K562 (cell line): ENCODE measurements around the gene GHRH. TPM values are rescaled to one million over a fixed set of nuclear protein-coding genes. Genes with fewer than 3 reads are reported as not detected.

ENCODE experiments used
- BHLHE40 ChIP-seq: IDR thresholded peaks from 2 replicates; pipeline ENCODE4 v1.6.1; 2011; ENCODE audit warnings: low read length, improper control_type of control experiment
- BMI1 ChIP-seq: fragments of 150-350 bp; IDR thresholded peaks from 2 replicates; pipeline ENCODE4 v1.6.1; 2014; ENCODE audit warnings: low read length
- CC2D1A ChIP-seq: fragments of 450-650 bp; IDR thresholded peaks from 2 replicates; pipeline ENCODE4 v1.6.1; 2017; ENCODE audit warnings: mild to moderate bottlenecking
- CEBPB ChIP-seq: fragments of 450-650 bp; IDR thresholded peaks from 2 replicates; pipeline ENCODE4 v1.6.1; 2016; ENCODE audit warnings: missing genetic modification characterization, missing compliant biosample characterization
- CTCF ChIP-seq, 3 experiments: IDR thresholded peaks in 2 of 3; conservative IDR thresholded peaks in 1 of 3; 2 replicates each; pipeline ENCODE4 v1.5.1; 2011 to 2012; ENCODE audit warnings: low read length in 3 of 3, mild to moderate bottlenecking in 3 of 3, control low read depth in 2 of 3, improper control_type of control experiment in 1 of 3, inconsistent platforms in 1 of 3, low read depth in 1 of 3, mixed read lengths in 1 of 3, moderate library complexity in 1 of 3; ENCODE audit not compliant: insufficient read depth in 2 of 3
- ELF2 ChIP-seq: fragments of 250-450 bp; sonication (Bioruptor Pico); IDR thresholded peaks from 2 replicates; pipeline ENCODE4 v1.5.0; 2021; ENCODE audit warnings: mild to moderate bottlenecking
- FUS ChIP-seq: fragments of 200-400 bp; formaldehyde crosslinking; optimal IDR thresholded peaks from 2 replicates; pipeline ENCODE3; 2017; ENCODE audit warnings: low read depth, low read length
- ILK ChIP-seq: fragments of 450-650 bp; IDR thresholded peaks from 2 replicates; pipeline ENCODE4 v1.6.1; 2016; ENCODE audit warnings: missing genetic modification characterization, low read depth, mild to moderate bottlenecking, missing compliant biosample characterization, moderate library complexity, borderline replicate concordance
- LEF1 ChIP-seq: fragments of 450-650 bp; IDR thresholded peaks from 2 replicates; pipeline ENCODE4 v1.6.1; 2016; ENCODE audit warnings: mild to moderate bottlenecking
- MEIS2 ChIP-seq: fragments of 450-650 bp; IDR thresholded peaks from 2 replicates; pipeline ENCODE4 v1.6.1; 2014; ENCODE audit warnings: mild to moderate bottlenecking; ENCODE audit not compliant: partially characterized antibody
- NCOA6 ChIP-seq: fragments of 450-650 bp; IDR thresholded peaks from 2 replicates; pipeline ENCODE4 v1.6.1; 2017; ENCODE audit warnings: mild to moderate bottlenecking
- PATZ1 ChIP-seq: fragments of 250-450 bp; sonication (Bioruptor Pico); IDR thresholded peaks from 2 replicates; pipeline ENCODE4 v1.5.0; 2020; ENCODE audit warnings: mild to moderate bottlenecking, borderline replicate concordance
- POLR2G ChIP-seq: fragments of 200-400 bp; formaldehyde crosslinking; IDR thresholded peaks from 2 replicates; pipeline ENCODE4 v1.6.1; 2017; ENCODE audit warnings: low read depth, mild to moderate bottlenecking, antibody characterized with exemption, low read length, moderate library complexity
- RAD21 ChIP-seq, 2 experiments: fragments of 250-450 bp in 1 of 2; fragments of 450-650 bp in 1 of 2; sonication (Bioruptor Pico) in 1 of 2; formaldehyde crosslinking in 1 of 2; IDR thresholded peaks in 1 of 2; conservative IDR thresholded peaks in 1 of 2; 2 replicates each; pipeline versions ENCODE4 v1.4.0 to v1.8.0; 2020 to 2022; ENCODE audit warnings: mild to moderate bottlenecking in 2 of 2, moderate library complexity in 1 of 2
- USF1 ChIP-seq: sonication (generic); formaldehyde crosslinking; IDR thresholded peaks from 2 replicates; pipeline ENCODE4 v1.9.0; 2022; ENCODE audit warnings: mild to moderate bottlenecking, missing genetic modification reagents
- ZNF165 ChIP-seq: fragments of 250-450 bp; sonication (Bioruptor Pico); IDR thresholded peaks from 2 replicates; pipeline ENCODE4 v1.4.0; 2020; ENCODE audit warnings: borderline replicate concordance
- ZNF24 ChIP-seq: fragments of 450-650 bp; IDR thresholded peaks from 2 replicates; pipeline ENCODE4 v1.6.1; 2016
- polyA plus RNA-seq, 8 experiments: library from polyadenylated mRNA; depleted of rRNA in 4 of 8; stranded (reverse) in 5 of 8; unstranded in 3 of 8; fragments of >200 nt; fragmentation: Nextera tagmentation in 2 of 8; fragmentation: Illumina TruSeq in 1 of 8; extraction: Ambion mirVana in 2 of 8; extraction: Trizol in 1 of 8; gene quantifications; 2 replicates each; pipeline versions ENCODE4 v1.2.1 to v1.2.3, GENCODE V29; 2011 to 2014; ENCODE audit warnings: inconsistent platforms in 1 of 8, missing spikeins in 1 of 8
- total RNA-seq, 7 experiments: library from RNA; depleted of rRNA in 6 of 7; stranded (reverse); fragments of >200 nt in 6 of 7; fragmentation: Illumina TruSeq in 2 of 7; extraction: Trizol in 2 of 7; gene quantifications; 2 replicates each; pipeline versions ENCODE4 v1.2.1 to v1.2.3, GENCODE V29; 2011 to 2021; ENCODE audit warnings: low replicate concordance in 1 of 7
- TF ChIP-seq, protein P1 (sequence below): sonication (generic); formaldehyde crosslinking; IDR thresholded peaks from 2 replicates; pipeline ENCODE4 v1.9.0; 2022; ENCODE audit warnings: mild to moderate bottlenecking, missing genetic modification reagents

The GHRH gene
- total and polyA plus RNA-seq, 9 of the 15 experiments (the other 6 are each of a cell fraction or from before 2014, with no cell fraction given), result not detected

- TF ChIP-seq CTCF (IDR thresholded peaks at IDR 0.05 in 2 of 3, conservative IDR thresholded peaks at IDR 0.05 in 1 of 3; ENCODE audit: insufficient read depth in 2 of 3, low read depth in 1 of 3, low read length in 3 of 3) (peak; percentile 29 to 40 (median 39); a peak in 4 of 6 replicates), MEIS2 (no peak), ELF2 (CRISPR knock-in tag) (no peak), ZNF24 (no peak), NCOA6 (no peak), POLR2G (no peak), PATZ1 (CRISPR knock-in tag) (no peak), ILK (tag) (no peak), CEBPB (tag) (no peak), USF1 (CRISPR knock-in tag) (peak; percentile 44), RAD21 (CRISPR knock-in tag; conservative IDR thresholded peaks at IDR 0.05 in 1 of 2, IDR thresholded peaks at IDR 0.05 in 1 of 2) (peak; percentile 11 to 50; a peak in 2 of 4 replicates), BMI1 (no peak), FUS (no peak), BHLHE40 (peak; percentile 65), CC2D1A (no peak), ZNF165 (CRISPR knock-in tag) (no peak), LEF1 (no peak)
- TF ChIP-seq, protein P1, sequence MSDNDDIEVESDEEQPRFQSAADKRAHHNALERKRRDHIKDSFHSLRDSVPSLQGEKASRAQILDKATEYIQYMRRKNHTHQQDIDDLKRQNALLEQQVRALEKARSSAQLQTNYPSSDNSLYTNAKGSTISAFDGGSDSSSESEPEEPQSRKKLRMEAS, result peak; percentile 34; the same call in 1 of the 2 replicates
These were observed 15.1 kb upstream of the GHRH start (continued) for GRCh38 chr20:37276494-37277252.
